ENCODE data around the gene CDK5RAP1. TPM values are rescaled to one million over a fixed set of nuclear protein-coding genes. Genes with fewer than 3 reads are reported as not detected.

Gene CDK5RAP1
- total RNA-seq, 1 donor from 2014 or later, result 27.4 TPM

DNA sequence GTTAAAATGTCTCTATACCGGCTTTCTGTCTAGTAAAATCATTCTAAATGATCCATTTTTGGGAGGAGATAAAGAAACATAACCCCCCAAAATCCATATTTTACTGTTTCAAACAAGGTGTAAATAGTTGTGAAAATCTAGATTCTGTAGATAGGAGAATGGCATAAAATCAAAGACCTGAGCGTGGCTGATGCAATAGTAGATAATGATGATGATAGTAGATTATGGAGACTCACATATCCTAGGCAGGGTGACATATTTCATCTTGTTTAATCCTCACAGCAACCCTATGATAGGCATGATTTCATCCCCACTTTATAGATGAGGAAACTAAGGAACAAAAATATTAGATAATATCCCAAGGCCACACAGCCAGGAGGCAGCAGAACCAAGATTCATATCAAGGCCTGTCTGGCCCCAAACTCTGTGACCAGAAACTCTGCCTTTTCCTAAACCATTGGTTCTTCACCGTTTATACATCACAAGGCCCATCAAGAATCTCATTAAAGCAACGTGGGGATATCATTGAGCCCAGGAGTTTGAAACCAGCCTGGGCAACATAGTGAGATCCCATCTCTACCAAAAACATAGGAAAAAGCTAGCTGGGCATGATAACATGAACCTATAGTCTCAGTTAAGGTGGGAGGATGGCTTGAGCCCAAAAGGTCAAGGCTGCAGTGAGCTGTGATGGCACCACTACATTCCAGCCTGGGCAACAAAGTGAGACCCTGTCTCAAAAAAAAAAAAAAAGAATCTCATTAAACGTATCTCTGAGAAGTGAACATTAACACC is 62.7 kb downstream of the CDK5RAP1 start:
- Histone ChIP-seq H3K27me3 (ENCODE audit: control insufficient read depth, insufficient read depth, low read length) (no peaks in the 10 kb centered on the region), H3K36me3 (ENCODE audit: control insufficient read depth, insufficient read depth, low read length) (no peaks in the 10 kb centered on the region), H3K4me3 (ENCODE audit: low read depth, low read length) (no peak overlapping the region)
- DNase-seq (ENCODE audit: low read depth), result no peak
- TF ChIP-seq, protein P1, sequence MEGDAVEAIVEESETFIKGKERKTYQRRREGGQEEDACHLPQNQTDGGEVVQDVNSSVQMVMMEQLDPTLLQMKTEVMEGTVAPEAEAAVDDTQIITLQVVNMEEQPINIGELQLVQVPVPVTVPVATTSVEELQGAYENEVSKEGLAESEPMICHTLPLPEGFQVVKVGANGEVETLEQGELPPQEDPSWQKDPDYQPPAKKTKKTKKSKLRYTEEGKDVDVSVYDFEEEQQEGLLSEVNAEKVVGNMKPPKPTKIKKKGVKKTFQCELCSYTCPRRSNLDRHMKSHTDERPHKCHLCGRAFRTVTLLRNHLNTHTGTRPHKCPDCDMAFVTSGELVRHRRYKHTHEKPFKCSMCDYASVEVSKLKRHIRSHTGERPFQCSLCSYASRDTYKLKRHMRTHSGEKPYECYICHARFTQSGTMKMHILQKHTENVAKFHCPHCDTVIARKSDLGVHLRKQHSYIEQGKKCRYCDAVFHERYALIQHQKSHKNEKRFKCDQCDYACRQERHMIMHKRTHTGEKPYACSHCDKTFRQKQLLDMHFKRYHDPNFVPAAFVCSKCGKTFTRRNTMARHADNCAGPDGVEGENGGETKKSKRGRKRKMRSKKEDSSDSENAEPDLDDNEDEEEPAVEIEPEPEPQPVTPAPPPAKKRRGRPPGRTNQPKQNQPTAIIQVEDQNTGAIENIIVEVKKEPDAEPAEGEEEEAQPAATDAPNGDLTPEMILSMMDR (IDR thresholded peaks at IDR 0.05; ENCODE audit: insufficient read depth, low read length, severe bottlenecking), result no peak
- FAIRE-seq, result no peak

DNA sequence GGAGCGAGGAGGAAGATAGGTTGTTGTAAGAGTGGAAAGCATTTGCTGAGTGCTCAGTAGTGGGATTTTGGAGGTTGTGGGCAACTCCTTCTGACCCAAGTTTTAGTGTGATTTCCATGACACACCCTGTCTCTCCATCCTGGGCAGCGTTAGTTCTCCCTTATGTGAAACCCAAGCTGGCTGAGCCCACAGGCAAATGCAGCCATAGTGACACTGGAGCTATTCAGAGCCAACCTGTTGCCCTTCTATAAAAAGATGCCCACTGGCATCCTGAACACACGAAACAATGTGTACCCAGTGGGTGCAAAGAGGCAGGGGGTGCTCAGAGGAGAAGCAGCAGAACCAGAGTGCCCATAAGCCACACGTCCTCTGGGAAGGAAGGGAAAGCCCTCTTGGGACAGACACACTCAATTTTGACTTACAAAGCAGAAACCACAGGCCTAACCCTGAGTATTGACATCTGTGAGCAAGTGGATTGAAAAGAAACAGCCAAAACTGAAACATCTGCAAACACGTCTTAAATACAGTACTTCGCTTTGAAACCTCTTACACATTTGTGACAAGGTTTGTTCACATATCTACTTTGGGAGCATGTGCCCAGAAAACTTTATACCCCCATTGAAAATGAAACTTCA is 63.7 kb downstream of the CDK5RAP1 start:
- TF ChIP-seq, protein P1 (IDR thresholded peaks at IDR 0.05; ENCODE audit: insufficient read depth, low read length, severe bottlenecking), result no peak
- Histone ChIP-seq H3K36me3 (ENCODE audit: control insufficient read depth, insufficient read depth, low read length) (no peaks in the 10 kb centered on the region), H3K4me3 (ENCODE audit: low read depth, low read length) (no peak overlapping the region), H3K27me3 (ENCODE audit: control insufficient read depth, insufficient read depth, low read length) (no peaks in the 10 kb centered on the region)
- FAIRE-seq, result no peak
- no peak for DNase-seq (ENCODE audit: low read depth)

DNA sequence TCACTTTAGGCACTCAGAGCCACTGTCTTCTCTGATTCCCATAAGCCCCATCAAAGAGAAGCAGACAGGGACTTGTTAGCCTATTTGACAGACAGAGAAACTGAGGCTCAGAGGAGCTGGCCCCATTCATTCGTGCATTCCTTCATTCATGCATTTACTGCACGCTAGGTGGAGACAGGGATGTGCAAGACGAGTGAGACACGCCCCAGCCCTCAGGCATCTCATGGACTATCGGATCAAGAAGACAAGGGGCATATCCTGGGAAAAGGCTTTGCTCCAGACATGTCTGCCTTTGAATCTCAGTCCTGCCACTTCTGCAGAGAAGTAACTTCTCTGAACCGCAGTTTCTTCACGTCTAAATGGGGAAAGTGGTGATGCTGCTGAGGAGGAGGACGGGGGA is 64.2 kb downstream of the CDK5RAP1 start:
- no peak for FAIRE-seq
- TF ChIP-seq, protein P1 (IDR thresholded peaks at IDR 0.05; ENCODE audit: insufficient read depth, low read length, severe bottlenecking), result no peak
- DNase-seq (ENCODE audit: low read depth), result no peak
- no peak overlapping the region for H3K4me3 ChIP-seq (ENCODE audit: low read depth, low read length)
- no peaks in the 10 kb centered on the region for H3K27me3 ChIP-seq (ENCODE audit: control insufficient read depth, insufficient read depth, low read length)
- H3K36me3 ChIP-seq (ENCODE audit: control insufficient read depth, insufficient read depth, low read length), result no peaks in the 10 kb centered on the region

DNA sequence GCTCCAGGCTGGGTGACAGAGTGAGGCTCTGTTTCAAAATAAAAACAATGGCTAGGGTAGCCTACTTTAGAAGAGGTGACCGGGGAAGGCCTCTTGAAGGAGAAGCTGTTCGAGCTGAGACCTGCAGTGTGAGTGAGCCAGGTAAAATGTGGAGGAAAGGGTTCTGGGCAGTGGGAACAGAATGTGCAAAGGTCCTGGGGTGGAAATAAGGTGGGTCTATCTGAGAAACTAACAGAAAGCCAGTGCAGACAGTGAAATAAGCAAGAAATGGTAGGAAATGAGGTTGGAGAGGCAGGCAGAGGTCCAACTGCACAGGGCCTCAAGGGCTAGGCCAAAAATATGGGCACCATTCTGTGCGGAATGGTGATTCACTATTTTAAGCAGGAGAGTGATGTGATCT is 64.9 kb downstream of the CDK5RAP1 start:
- Histone ChIP-seq H3K27me3 (ENCODE audit: control insufficient read depth, insufficient read depth, low read length) (no peaks in the 10 kb centered on the region), H3K36me3 (ENCODE audit: control insufficient read depth, insufficient read depth, low read length) (no peaks in the 10 kb centered on the region), H3K4me3 (ENCODE audit: low read depth, low read length) (no peak overlapping the region)
- no peak for FAIRE-seq
- DNase-seq (ENCODE audit: low read depth), result no peak
- TF ChIP-seq, protein P1 (IDR thresholded peaks at IDR 0.05; ENCODE audit: insufficient read depth, low read length, severe bottlenecking), result no peak

DNA sequence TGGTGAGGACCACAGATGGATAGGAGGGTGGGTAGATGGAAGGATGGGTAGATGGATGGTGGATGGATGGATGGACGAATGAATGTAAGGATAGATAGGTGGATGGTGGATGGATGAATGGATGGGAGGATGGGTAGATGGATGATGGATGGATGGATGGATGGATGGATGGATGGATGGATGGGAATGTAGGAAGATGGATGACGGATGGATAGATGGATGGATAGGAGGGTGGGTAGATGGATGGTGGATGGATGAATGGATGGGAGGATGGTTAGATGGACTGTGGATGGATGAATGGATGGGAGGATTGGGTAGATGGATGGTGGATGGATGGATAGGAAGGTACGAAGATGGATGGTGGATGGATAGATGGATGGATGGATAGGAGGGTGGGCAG is 67.2 kb downstream of the CDK5RAP1 start:
- DNase-seq (ENCODE audit: low read depth), result no peak
- TF ChIP-seq, protein P1 (IDR thresholded peaks at IDR 0.05; ENCODE audit: insufficient read depth, low read length, severe bottlenecking), result no peak
- Histone ChIP-seq H3K27me3 (ENCODE audit: control insufficient read depth, insufficient read depth, low read length) (no peaks in the 10 kb centered on the region), H3K36me3 (ENCODE audit: control insufficient read depth, insufficient read depth, low read length) (no peaks in the 10 kb centered on the region), H3K4me3 (ENCODE audit: low read depth, low read length) (no peak overlapping the region)
- peak; percentile 36 for FAIRE-seq
